Dermis microvascular lymphatic vessel endothelial cell (primary cell): ENCODE results near the gene ENPP5. TPM values are rescaled to one million over a fixed set of nuclear protein-coding genes. Genes with fewer than 3 reads are reported as not detected.
A peak's percentile ranks its signal among the peaks of the same experiment; 100 is the strongest.
"Not testable (repeated sequence)": the region's sequence is repeated elsewhere in the genome, so short reads cannot be mapped to it uniquely, and the experiment has no call there.

Source experiments
- DNase-seq, 2 donors: peaks; one replicate each; pipeline versions ENCODE4 v3.0.0 to v3.0.0-alpha.2; 2010; ENCODE audit warnings: low read depth in 2 of 2
- total RNA-seq: library from RNA; depleted of rRNA; stranded (reverse); fragments of >200 nt; gene quantifications from 2 replicates; pipeline ENCODE4 v1.2.1, GENCODE V29; 2014

ENPP5 gene
- total RNA-seq, 1 donor from 2014 or later, result under 0.01 TPM

DNA sequence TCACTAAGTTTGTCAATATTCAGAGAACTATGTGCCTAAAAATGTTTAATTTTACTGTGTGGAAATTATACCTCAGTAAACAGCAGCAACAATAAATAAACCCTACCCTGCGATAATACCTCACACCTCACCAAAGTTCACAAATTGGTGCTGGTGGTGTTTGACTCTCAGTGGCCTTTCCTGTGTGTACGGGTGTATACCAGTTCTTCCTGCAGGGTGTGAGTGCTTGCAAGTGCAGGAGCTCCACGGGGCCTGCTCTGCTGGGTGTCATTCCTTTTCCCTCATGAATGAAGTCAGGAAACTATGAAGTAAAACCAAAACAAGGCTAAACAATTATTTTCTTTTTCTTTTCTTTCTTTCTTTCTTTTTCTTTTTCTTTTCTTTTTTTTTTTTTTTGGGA, 4.1 kb upstream of the ENPP5 start:
- DNase-seq, result no peak

DNA sequence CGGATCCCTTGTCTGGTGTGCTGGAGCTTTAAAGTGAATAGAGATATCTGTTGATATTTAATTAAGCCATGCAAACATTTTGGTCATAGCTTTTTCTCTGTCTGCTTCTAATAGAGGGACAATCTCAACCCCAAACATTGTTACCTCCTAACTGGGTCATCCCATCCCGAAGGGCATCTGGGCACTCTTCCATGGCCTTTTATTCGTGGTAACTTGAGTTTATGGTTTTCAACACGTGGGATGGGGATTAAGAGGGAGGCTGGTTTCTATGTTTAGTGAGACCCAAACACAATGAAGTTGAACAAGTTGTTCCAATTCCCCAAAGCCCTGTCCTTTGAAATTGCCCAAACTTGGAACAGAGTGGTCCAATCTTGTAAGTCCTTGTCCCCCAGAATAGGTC, 1.4 kb upstream of the ENPP5 start:
- DNase-seq, result no peak

DNA sequence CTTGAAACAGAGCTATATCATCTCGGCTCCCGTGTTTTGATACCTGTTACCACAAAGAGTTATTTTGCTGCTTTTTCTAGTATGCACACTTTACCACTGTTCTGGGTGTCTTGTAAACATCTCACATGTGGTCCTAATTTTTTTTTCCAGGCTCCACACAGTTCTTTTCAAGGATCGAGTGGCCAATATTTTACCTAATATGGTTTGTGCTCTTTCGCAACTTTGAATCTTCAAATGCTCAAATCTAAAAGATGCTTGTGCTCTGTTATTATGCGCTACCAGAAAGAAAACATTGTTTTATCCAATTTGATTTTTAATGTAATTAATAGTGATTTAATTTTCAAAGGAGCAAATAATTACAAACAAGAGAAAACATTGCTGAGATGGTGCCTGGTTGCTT, 10.7 kb downstream of the ENPP5 start:
- no peak for DNase-seq

DNA sequence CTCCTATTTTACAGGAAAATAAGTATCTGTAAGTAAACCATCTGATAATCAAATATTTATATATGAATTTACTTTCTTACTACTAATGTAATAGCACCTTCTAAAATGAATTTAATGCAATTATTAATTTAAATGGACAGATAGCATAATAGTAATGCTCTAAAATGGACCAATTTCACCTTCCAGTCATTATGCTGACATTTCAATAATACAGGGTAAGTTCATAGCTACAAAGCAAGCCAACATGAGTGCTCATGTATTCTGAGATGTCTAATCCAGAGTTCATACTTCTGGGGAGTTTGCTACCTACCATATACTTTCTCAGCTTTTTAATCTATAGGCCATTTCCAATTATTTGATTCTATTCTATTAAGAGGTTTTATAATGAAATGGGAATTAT, 11.6 kb downstream of the ENPP5 start:
- no peak for DNase-seq

DNA sequence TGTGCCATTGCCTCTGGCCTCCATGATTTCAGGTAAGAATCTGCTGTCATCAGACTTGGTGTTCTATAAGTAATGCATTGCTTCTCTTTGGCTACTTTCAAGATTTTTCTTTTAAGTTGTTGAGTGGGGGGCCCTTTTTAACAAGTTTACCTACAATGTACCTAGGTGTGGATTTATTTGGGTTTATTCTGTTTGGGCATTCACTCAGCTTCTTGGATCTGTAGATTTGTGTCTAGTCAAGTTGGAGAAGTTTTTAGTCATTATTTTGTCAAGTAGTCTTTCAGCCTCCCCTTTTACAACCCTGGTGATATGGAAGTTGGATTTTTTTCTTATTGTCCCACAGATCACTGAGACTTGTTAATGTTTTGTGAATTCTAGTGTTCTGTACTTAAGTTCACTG, 14.1 kb downstream of the ENPP5 start:
- DNase-seq, result no peak

DNA sequence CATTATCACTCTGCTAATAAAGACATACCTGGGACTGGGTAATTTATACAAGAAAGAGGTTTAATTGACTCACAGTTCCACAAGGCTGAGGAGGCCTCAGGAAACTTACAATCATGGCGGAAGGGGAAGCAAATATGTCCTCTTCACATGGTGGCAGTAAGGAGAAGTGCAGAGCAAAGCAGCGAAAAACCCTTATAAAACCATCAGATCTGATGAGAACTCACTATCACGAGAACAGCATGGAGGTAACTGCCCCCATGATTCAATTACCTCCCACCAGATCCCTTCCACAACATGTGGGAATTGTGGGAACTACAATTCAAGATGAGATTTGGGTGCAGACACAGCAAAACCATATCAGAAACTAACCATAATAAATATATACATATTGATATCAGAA, 21.7 kb downstream of the ENPP5 start:
- DNase-seq, result not testable (repeated sequence)

DNA sequence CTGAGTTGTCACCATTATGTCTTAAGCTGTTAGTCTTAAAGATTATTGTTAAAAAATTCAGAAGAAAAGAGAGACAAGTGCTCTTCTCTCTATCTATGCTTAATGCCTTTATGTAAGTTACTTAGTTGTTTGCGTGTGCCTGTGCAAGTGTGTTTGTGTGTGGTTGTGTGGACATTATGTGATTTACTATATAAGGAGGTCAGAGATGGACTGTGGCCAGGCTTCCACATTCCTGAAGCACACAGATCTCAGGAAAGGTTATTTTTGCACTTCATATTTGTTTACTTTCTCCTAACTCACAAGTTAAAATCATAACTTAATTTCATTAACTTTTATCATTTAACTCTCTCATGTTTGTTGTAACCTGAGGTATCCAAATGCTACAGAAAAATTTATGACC, 26.5 kb downstream of the ENPP5 start:
- no peak for DNase-seq

DNA sequence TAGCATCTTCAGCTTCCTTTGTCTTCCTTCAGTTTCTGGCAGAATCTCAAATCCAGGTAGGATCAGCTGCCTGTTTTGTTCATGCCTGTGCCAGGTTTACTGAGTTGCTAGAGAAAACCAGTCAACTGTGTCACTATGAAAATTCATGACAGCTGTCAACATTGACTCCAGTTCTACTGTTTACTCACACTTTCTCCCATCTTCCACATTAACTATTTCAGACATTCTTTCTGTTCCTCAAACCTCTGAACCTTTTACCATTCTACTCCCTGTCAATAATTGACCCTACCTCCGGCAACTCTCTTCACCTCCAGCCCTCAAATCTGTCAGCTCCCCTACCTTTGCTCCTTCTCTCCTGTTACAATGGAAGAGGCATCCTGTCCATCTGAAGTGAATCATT, 32.5 kb downstream of the ENPP5 start:
- no peak for DNase-seq

DNA sequence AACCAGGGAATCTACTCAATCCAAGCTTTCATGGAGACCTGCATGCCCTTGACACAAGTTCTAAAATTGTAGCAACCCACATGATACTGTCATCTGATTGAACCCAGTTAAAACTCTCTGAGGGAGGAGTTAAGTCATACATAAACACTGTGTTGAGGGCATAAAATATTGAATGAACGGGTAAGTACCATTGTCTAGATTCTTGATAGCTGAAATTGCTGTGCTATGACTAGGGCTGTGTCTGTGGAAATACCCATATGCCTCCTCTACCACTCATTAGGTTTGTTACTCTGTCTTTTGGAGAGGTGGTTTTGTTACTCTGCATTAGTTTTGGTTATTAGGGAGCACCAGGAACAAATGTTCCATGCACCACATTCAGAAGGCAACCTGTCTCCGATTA, 33.4 kb downstream of the ENPP5 start:
- no peak for DNase-seq

DNA sequence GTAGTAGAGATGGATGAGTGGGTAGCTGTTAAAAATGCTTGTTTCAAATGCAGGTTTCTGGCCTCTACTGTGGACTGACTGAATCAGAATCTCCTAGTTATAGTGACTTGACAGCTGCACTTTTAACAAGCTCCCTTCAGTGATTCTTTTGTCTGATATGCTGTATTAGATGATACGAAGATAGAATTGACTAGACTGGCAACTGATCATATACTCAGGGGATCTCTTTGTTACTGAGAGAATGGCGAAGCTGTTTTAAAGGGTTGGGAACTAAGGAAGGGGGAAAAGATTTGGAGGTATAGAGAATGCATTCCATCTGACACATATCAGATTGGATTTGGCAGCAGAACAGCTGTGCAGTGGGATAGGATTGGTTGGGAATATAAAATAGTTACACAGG, 33.9 kb downstream of the ENPP5 start:
- no peak for DNase-seq

DNA sequence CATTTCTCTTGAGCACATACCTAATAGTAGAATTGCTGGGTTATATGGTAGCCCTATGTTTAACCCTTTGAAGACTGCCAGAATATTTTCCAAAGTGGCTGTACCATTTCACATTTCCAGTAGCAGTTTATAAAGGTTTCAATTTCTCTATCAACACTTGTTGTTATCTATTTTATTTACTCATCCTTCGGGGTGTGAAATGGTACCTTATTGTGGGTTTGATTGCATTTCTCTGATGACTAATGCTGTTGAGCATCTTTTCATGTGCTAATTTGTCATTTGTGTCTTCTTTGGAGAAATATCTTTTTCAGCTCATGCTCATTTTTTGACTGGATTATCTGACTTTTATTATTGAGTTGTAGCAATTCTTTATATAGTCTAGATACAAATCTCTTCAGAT, 35.6 kb downstream of the ENPP5 start:
- DNase-seq, result no peak

DNA sequence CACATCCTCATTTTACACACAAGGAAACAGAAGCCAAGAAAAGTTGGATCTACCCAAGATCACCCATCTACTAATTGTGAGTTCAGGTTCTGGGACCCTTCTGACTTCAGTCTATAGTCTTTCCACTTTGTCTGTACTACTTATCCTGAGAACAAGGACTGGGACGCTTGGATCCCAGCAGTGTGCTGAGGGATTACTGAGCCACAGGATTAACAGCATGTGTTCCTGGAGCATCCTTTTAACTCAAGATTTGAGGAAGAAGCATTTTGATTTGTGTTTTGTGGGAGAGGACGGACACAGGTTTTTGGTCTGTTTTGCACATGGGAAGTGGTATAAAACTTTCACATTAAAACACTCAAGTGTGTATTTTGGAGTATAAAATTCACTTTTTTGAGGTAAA, 36.6 kb downstream of the ENPP5 start:
- no peak for DNase-seq

DNA sequence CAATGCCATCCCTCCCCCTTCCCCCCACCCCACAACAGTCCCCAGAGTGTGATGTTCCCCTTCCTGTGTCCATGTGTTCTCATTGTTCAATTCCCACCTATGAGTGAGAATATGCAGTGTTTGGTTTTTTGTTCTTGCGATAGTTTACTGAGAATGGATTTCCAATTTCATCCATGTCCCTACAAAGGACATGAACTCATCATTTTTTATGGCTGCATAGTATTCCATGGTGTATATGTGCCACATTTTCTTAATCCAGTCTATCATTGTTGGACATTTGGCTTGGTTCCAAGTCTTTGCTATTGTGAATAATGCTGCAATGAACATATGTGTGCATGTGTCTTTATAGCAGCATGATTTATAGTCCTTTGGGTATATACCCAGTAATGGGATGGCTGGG, 39.5 kb downstream of the ENPP5 start:
- DNase-seq, result not testable (repeated sequence)

DNA sequence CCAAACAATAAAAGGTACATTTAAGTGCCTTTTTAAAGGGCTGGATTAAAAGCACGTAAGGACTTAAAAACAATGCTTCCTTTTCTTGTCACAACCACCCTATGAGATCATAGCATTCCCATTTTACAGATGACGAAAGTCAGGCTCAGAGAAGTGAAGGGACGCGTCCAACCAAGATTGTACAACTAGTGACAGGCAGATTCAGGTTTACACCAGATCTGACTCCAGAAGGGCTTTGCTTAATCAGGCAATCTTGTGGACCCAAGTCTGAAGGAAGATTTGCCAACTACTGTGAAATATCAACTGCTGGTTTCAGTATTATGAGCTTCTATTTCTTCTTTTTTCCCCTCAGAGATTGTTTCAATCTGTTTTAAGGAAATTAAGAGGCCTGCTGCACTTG, 40.1 kb downstream of the ENPP5 start:
- no peak for DNase-seq

DNA sequence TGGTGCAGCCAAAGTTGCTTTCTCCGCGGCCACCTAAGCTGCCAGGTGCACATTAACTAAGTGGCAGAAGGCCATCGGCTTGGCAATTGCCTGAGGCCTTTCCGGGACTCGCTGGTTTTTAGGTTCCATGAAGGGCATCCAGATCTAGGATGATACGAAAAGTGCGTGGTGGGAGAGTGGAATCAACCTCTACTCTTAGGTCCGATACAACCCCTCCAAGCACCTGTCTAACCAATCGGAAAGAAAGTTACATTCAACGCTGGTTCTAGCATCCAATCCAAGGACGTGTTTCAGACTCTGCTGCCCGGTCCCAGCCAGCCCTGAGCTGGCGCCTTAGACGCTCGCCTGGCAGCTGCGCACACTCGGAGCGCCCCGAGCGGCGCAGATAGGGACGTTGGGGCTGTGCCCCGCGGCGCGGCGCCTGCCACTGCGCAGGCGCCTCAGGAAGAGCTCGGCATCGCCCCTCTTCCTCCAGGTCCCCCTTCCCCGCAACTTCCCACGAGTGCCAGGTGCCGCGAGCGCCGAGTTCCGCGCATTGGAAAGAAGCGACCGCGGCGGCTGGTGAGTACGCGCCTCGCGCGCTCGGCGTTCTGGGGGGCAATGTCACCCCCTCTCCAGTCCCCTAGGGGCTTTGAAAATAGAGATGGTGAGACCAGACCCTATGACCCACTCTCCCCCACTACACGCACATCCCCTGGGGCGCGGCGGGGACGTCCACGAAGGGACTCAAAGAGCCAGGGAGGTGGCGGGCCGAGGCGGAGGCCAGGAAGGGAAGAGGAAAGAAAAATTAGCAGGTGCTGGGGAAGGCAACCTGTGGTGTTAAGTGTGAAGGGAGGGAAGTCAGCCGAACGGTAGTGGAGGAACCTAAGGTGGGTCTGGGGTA, 40.9 kb downstream of the ENPP5 start, which contains the start of gene ENPP4:
ENPP4 (plus strand) TSS at position 361 of the 883 bp plus-strand sequence. CDS start 9,595 bp downstream, outside the sequence.
- DNase-seq, result peak; percentile 54 to 65

DNA sequence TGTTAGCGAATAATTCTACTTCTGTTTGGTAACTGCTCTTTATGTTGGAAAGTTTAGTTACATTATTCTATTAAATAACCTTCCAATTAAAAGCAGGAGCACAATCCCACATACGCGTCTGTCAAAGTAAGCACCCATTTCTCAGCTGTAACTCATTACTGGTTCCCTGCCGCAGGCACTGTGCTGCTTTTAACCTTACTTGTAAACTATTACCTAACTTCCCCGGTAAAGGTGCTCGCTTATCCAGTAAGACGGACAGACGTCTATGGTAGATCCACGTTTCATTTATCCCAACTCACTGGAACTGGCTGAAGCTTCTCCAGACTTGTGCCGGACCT, 41.5 kb downstream of the ENPP5 start:
- no peak for DNase-seq

DNA sequence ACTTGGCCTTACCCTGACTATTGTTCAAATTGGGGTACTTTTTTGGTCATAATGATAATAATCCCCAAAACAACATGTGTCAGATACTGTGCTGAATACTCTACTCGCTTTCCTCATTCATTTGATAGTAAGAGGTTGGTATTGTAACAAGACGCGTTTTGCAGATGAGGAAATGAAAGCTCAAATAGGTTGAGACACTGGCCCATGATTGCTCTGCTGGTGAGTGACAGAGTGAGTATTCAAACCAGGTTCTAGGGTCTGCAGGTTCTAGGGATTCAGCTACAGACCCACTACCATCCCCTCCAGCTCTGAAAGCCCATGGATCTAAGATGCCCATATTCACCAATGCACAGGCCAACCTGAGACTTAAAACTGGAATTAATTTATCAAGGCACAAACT, 42.3 kb downstream of the ENPP5 start:
- DNase-seq, result no peak

DNA sequence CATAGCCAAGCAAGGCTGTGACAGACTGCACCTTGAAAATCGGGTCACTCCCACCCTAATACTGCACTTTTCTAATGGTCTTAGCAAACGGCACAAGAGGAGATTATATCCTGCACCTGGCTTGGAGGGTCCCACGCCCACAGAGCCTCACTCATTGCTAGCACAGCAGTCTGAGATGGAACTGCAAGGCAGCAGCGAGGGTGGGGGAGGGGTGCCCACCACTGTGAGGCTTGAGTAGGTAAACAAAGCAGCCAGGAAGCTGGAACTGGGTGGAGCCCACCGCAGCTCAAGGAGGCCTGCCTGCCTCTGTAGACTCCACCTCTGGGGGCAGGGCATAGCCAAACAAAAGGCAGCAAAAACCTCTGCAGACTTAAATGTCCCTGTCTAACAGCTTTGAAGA, 51.1 kb downstream of the ENPP5 start:
- not testable (repeated sequence) for DNase-seq

DNA sequence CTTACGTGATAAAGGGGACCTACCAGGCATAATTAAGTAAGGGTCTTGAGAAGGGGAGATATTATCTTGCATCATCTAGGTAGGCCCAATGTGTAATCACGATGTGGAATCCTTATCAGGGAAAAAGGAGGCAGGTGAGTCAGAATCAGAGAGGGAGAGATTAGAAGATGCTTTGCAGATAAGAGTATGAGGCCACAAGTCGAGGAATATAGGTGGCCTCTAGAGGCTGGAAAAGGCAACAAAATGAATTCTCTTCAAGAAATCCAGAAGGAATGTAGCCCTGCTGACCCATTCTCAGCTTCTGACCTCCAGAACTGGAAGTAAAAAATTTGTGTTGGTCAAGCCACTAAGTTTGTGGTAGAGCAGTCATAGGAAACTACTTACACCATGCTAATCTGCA, 51.9 kb downstream of the ENPP5 start:
- no peak for DNase-seq

DNA sequence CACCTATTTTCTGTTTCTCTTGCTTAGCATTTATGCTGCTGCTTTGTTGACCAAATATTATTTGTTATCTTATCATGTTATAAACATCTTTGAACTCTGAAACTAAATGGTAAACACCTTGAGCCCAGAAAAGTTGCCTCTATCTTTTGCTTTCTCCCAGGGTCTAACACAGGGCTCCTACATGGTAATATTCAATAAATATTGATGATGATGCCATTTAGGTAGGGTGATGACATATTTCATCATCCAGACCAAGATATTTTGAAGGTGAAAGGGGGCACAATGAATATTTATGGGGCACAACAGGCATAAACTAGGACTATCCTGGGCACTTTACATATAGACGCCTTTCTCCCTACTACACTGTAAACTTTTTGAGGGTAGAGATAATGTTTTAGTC, 52.6 kb downstream of the ENPP5 start:
- DNase-seq, result no peak

DNA sequence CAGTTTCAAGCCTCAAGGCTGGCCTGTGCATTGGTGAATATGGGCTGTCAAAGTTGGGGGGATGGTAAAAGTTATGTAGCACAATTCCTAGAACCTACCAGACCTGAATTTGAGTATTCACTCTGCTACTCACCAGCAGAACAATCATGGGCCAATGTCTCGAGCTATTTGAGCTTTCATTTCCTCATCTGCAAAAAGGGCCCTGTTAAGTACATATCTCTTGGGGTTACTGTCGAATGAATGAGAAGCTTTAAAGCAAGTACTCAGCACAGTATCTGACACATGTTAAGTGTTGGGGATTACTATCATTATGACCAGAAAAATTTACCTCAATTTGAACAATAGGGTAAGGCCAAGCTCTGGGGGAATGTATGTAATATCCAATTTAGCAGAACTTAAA, 54.5 kb downstream of the ENPP5 start:
- no peak for DNase-seq

DNA sequence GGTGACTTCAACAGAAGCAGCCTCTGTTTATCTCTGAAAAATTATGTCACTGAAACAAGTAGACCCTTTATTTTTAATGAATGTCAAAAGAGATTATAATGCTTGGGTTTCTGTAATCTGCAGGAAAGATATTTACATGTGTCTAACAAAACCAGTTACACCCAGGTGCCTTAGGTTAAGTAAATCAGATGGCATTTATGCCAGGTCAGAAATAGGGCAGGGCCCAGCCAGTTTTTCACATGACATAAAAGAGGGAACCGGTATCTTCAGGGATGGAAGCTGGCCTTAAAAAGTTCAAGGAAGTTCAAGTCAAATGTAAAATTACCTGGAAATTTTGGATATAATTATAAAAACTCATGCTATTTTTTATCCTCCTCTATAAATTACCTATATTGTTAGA, 55.1 kb downstream of the ENPP5 start:
- no peak for DNase-seq

DNA sequence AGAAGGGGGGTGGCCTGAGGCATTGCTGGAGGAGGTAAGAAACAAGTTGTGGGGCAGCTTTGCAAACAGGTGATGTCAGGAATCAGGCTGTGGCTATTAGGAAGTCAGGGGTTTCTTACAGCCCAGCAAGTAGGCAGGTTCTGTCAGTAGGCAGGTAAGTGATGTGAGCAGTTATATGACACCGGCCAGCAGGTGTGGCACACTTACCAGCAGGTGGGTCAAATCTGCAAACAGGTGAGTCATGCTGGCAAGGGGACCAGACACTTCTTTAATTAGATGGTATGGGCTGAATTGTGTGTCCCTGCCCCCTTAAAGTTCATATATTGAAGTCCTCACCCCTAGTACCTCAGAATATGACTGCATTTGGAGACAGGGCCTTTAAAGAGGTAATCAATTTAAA, 57.4 kb downstream of the ENPP5 start:
- DNase-seq, result no peak
